Measurements from ENCODE around the gene INSRR.

The INSRR gene

GRCh38 chr1:156803086-156803851 lies 55.6 kb downstream of the INSRR start:
- no peak for DNase-seq

GRCh38 chr1:156802421-156802935 lies 56.4 kb downstream of the INSRR start:
- no peak for DNase-seq

- peak; percentile 33 for DNase-seq
Observed at GRCh38 chr1:156801409-156802121, 57.4 kb downstream of the INSRR start.

GRCh38 chr1:156797212-156797871 lies 61.6 kb downstream of the INSRR start:
- DNase-seq: peak; percentile 73

GRCh38 chr1:156796340-156797097 lies 62.4 kb downstream of the INSRR start:
- no peak for DNase-seq

- DNase-seq: no peak
Observed at GRCh38 chr1:156795787-156796186, 63.1 kb downstream of the INSRR start.

- DNase-seq: no peak
Observed at GRCh38 chr1:156795374-156795733, 63.6 kb downstream of the INSRR start.

- no peak for DNase-seq
Observed at GRCh38 chr1:156794506-156795373, 64.2 kb downstream of the INSRR start.

Data from NCI-H69 (cell line).